HEK293 (cell line): ENCODE data around the gene TBC1D24.

Experiments used
- CTCF ChIA-PET: fragments of 350-600 bp; formaldehyde crosslinking; extraction: SDS; loops from one replicate; lab custom pipeline; 2021; ENCODE audit warnings: antibody characterized with exemption; lab: Yijun Ruan, JAX
- POLR2A ChIA-PET: fragments of 300-600 bp; formaldehyde crosslinking; extraction: SDS; loops from one replicate; lab custom pipeline; 2020; ENCODE audit warnings: antibody characterized with exemption, inconsistent platforms; lab: Yijun Ruan, JAX
- H3K27ac ChIP-seq: fragments of 200-500 bp; sonication (Bioruptor generic); 2 replicates; pipeline ENCODE4 v1.5.1; 2014; ENCODE audit warnings: low read depth, low read length, control low read depth, inconsistent platforms; ENCODE audit errors: extremely low read depth
- H3K36me3 ChIP-seq, 2 experiments: fragments of 200-500 bp in 1 of 2; sonication (Bioruptor generic) in 1 of 2; 1 replicate in 1 of 2; 2 replicates in 1 of 2; pipeline ENCODE4 v1.5.1; 2014 to 2017; ENCODE audit warnings: inconsistent platforms in 2 of 2, low read length in 2 of 2; ENCODE audit not compliant: control insufficient read depth in 2 of 2, insufficient read depth in 1 of 2
- H3K4me1 ChIP-seq: fragments of 200-500 bp; sonication (Bioruptor generic); 2 replicates; pipeline ENCODE4 v1.5.1; 2014; ENCODE audit warnings: mild to moderate bottlenecking, low read length, inconsistent platforms; ENCODE audit not compliant: control insufficient read depth, insufficient read depth
- H3K4me3 ChIP-seq: 2 replicates; pipeline ENCODE4 v1.5.1; 2011; ENCODE audit warnings: low read depth, mild to moderate bottlenecking, control low read depth, low read length, moderate library complexity
- H3K9me3 ChIP-seq: fragments of 200-500 bp; sonication (Bioruptor generic); 2 replicates; pipeline ENCODE4 v1.5.1; 2014; ENCODE audit warnings: low read depth, low read length, inconsistent platforms; ENCODE audit not compliant: control insufficient read depth, insufficient read depth
- KLF1 ChIP-seq: fragments of 450-650 bp; formaldehyde crosslinking; IDR thresholded peaks from 2 replicates; pipeline ENCODE4 v1.5.1; 2016; ENCODE audit warnings: missing biosample characterization, missing genetic modification characterization
- PRDM1 ChIP-seq: fragments of 450-650 bp; formaldehyde crosslinking; IDR thresholded peaks from 2 replicates; pipeline ENCODE4; 2016; ENCODE audit warnings: missing biosample characterization, missing genetic modification characterization
- PRDM6 ChIP-seq: fragments of 450-650 bp; formaldehyde crosslinking; IDR thresholded peaks from 2 replicates; pipeline ENCODE4 v1.5.1; 2017; ENCODE audit warnings: missing biosample characterization, missing genetic modification characterization
- ZBTB21 ChIP-seq: fragments of 450-650 bp; formaldehyde crosslinking; IDR thresholded peaks from 2 replicates; pipeline ENCODE4 v1.5.1; 2017; ENCODE audit warnings: missing biosample characterization, missing genetic modification characterization
- ZBTB48 ChIP-seq: fragments of 450-650 bp; formaldehyde crosslinking; IDR thresholded peaks from 2 replicates; pipeline ENCODE4 v1.5.1; 2016; ENCODE audit warnings: missing biosample characterization, missing genetic modification characterization
- ZBTB7A ChIP-seq: fragments of 450-650 bp; formaldehyde crosslinking; IDR thresholded peaks from 2 replicates; pipeline ENCODE4 v1.5.1; 2016; ENCODE audit warnings: low read depth, missing biosample characterization, missing genetic modification characterization
- ZFP3 ChIP-seq: fragments of 450-650 bp; formaldehyde crosslinking; IDR thresholded peaks from 2 replicates; pipeline ENCODE4 v1.5.1; 2016; ENCODE audit warnings: low read depth, missing biosample characterization, missing genetic modification characterization
- ZFP41 ChIP-seq: fragments of 450-650 bp; formaldehyde crosslinking; IDR thresholded peaks from 2 replicates; pipeline ENCODE4 v1.5.1; 2016; ENCODE audit warnings: missing biosample characterization, missing genetic modification characterization, borderline replicate concordance
- ZNF19 ChIP-seq: fragments of 450-650 bp; formaldehyde crosslinking; IDR thresholded peaks from 2 replicates; pipeline ENCODE4; 2016; ENCODE audit warnings: missing biosample characterization, missing genetic modification characterization, low read depth
- ZNF2 ChIP-seq: fragments of 450-650 bp; formaldehyde crosslinking; IDR thresholded peaks from 2 replicates; pipeline ENCODE4 v1.5.1; 2016; ENCODE audit warnings: missing biosample characterization, missing genetic modification characterization
- ZNF202 ChIP-seq: fragments of 450-650 bp; formaldehyde crosslinking; IDR thresholded peaks from 2 replicates; pipeline ENCODE4 v1.5.1; 2016; ENCODE audit warnings: missing biosample characterization, missing genetic modification characterization, borderline replicate concordance
- ZNF221 ChIP-seq: fragments of 450-650 bp; formaldehyde crosslinking; IDR thresholded peaks from 2 replicates; pipeline ENCODE4 v1.5.1; 2017; ENCODE audit warnings: missing biosample characterization, missing genetic modification characterization, borderline replicate concordance
- ZNF280C ChIP-seq: fragments of 450-650 bp; formaldehyde crosslinking; IDR thresholded peaks from 2 replicates; pipeline ENCODE4 v1.5.1; 2016; ENCODE audit warnings: missing biosample characterization, missing genetic modification characterization
- ZNF311 ChIP-seq: fragments of 450-650 bp; formaldehyde crosslinking; IDR thresholded peaks from 2 replicates; pipeline ENCODE4 v1.5.1; 2017; ENCODE audit warnings: missing biosample characterization, missing genetic modification characterization, borderline replicate concordance
- ZNF354C ChIP-seq: fragments of 450-650 bp; formaldehyde crosslinking; IDR thresholded peaks from 2 replicates; pipeline ENCODE4 v1.5.1; 2016; ENCODE audit warnings: missing biosample characterization, missing genetic modification characterization, low read depth, borderline replicate concordance
- ZNF449 ChIP-seq: fragments of 450-650 bp; formaldehyde crosslinking; IDR thresholded peaks from 2 replicates; pipeline ENCODE4 v1.5.1; 2017; ENCODE audit warnings: missing biosample characterization, mild to moderate bottlenecking, missing genetic modification characterization, moderate library complexity
- ZNF521 ChIP-seq: fragments of 450-650 bp; formaldehyde crosslinking; IDR thresholded peaks from 2 replicates; pipeline ENCODE4 v1.5.1; 2017; ENCODE audit warnings: missing biosample characterization, mild to moderate bottlenecking, missing genetic modification characterization
- ZNF561 ChIP-seq: fragments of 450-650 bp; IDR thresholded peaks from 2 replicates; pipeline ENCODE4 v1.5.1; 2018; ENCODE audit warnings: missing biosample characterization, missing genetic modification characterization, borderline replicate concordance
- ZNF664 ChIP-seq: fragments of 450-650 bp; formaldehyde crosslinking; IDR thresholded peaks from 2 replicates; pipeline ENCODE4 v1.5.1; 2016; ENCODE audit warnings: missing biosample characterization, missing genetic modification characterization
- ZNF747 ChIP-seq: fragments of 450-650 bp; formaldehyde crosslinking; IDR thresholded peaks from 2 replicates; pipeline ENCODE4 v1.5.1; 2016; ENCODE audit warnings: missing biosample characterization, missing genetic modification characterization
- TF ChIP-seq, protein P1 (sequence below): fragments of 450-650 bp; formaldehyde crosslinking; conservative IDR thresholded peaks from 2 replicates; pipeline ENCODE4 v1.5.1; 2016; ENCODE audit warnings: low read depth, missing biosample characterization, missing genetic modification characterization
- TF ChIP-seq, protein P2 (sequence below): fragments of 450-650 bp; formaldehyde crosslinking; IDR thresholded peaks from 2 replicates; pipeline ENCODE4 v1.5.0; 2017; ENCODE audit warnings: missing biosample characterization, missing genetic modification characterization, borderline replicate concordance

Gene TBC1D24

DNA sequence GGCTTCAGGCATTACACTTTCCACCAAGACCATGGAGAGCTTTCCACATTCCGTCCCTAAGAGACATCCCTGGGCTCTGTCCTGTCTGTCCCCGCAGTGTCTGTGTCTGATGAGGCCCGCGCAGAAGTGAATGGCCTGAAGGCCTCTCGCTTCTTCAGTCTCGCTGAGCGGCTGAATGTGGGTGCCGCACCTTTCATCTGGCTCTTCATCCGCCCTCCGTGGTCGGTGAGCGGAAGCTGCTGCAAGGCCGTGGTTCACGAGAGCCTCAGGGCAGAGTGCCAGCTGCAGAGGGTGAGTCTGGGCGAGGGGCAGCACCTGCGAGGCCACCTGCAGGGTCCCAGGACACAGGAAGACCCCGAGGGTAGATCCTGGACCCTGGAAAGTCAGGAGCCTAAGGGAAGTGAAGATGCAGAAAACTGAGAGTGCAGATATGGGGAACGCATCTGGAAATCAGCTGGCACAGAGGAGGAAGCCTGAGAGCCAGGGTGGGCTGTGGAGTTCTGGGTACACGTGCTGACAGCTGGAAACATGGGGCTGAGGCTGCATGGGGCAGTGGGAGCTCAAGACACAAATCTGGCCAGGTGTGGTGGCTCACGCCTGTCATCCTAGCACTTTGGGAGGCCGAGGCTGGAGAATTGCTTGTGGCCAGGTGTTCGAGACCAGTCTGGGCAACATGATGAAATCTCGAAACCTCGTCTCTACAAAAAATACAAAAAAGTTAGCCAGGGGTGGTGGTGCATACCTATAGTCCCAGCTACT lies 37.7 kb upstream of the TBC1D24 start:
- Histone ChIP-seq H3K9me3 (no peaks in the 10 kb centered on the region), H3K36me3 (peaks cover 43 to 81% of the 10 kb centered on the region in 2 experiments; a peak in 2 of 3 replicates), H3K4me1 (no peaks in the 10 kb centered on the region), H3K4me3 (no peak overlapping the region), H3K27ac (no peak overlapping the region)
- POLR2A ChIA-PET, result interaction anchor here (0.6 to 1.4 kb wide), 3 partner anchors 10 to 22 kb away, joined by 3 read pairs; partner anchors contain the start of gene TEDC2
- no peak for TF ChIP-seq ZNF561
- no peak for TF ChIP-seq ZNF202 (tag by site-specific recombination)
- no peak for TF ChIP-seq ZNF747 (tag by site-specific recombination)
- TF ChIP-seq ZNF664, result no peak
- TF ChIP-seq ZBTB48 (tag by site-specific recombination), result no peak
- TF ChIP-seq ZNF2 (tag by site-specific recombination), result no peak
- no peak for TF ChIP-seq ZBTB7A
- TF ChIP-seq ZNF19 (tag by site-specific recombination), result no peak
- no peak for TF ChIP-seq ZNF280C (tag by site-specific recombination)
- TF ChIP-seq, protein P1, sequence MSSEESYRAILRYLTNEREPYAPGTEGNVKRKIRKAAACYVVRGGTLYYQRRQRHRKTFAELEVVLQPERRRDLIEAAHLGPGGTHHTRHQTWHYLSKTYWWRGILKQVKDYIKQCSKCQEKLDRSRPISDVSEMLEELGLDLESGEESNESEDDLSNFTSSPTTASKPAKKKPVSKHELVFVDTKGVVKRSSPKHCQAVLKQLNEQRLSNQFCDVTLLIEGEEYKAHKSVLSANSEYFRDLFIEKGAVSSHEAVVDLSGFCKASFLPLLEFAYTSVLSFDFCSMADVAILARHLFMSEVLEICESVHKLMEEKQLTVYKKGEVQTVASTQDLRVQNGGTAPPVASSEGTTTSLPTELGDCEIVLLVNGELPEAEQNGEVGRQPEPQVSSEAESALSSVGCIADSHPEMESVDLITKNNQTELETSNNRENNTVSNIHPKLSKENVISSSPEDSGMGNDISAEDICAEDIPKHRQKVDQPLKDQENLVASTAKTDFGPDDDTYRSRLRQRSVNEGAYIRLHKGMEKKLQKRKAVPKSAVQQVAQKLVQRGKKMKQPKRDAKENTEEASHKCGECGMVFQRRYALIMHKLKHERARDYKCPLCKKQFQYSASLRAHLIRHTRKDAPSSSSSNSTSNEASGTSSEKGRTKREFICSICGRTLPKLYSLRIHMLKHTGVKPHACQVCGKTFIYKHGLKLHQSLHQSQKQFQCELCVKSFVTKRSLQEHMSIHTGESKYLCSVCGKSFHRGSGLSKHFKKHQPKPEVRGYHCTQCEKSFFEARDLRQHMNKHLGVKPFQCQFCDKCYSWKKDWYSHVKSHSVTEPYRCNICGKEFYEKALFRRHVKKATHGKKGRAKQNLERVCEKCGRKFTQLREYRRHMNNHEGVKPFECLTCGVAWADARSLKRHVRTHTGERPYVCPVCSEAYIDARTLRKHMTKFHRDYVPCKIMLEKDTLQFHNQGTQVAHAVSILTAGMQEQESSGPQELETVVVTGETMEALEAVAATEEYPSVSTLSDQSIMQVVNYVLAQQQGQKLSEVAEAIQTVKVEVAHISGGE (tag by site-specific recombination), result no peak
- TF ChIP-seq ZFP3, result no peak
- no peak for TF ChIP-seq ZNF311 (tag by site-specific recombination)
- no peak for TF ChIP-seq ZNF449 (tag by site-specific recombination)
- CTCF ChIA-PET, result interaction anchor here (0.6 to 1.0 kb wide), 2 partner anchors 15 to 39 kb away, joined by 3 read pairs; no protein-coding TSS in a partner anchor

DNA sequence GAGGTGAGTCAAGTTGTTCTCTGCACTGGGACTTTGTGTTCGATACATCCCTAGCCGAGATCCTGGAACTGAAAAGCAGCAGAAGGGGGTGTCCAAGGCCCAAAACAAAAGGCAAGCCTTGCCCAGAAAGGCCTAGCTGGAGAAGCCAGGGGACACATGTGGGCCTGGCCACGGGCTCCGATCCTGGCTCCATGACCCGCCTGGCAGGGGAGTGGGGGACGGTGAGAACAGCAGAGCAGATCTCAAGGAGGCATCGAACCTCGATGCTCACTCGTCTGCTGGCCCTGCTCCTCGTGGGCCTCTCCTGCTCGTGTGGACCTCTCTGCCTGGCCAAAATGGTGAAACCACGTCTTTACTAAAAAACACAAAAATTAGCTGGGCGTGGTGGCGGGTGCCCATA lies 36.8 kb upstream of the TBC1D24 start:
- Histone ChIP-seq H3K36me3 (peaks cover 41 to 73% of the 10 kb centered on the region in 2 experiments), H3K4me1 (no peaks in the 10 kb centered on the region), H3K9me3 (no peaks in the 10 kb centered on the region), H3K27ac (no peak overlapping the region), H3K4me3 (no peak overlapping the region)
- ChIA-PET CTCF (interaction anchor here (0.7 kb wide), 1 partner anchor 84 kb away, joined by 4 read pairs; no protein-coding TSS in a partner anchor), POLR2A (interaction anchor here (1.2 kb wide), 1 partner anchor 21 kb away, joined by 3 read pairs; the partner anchor contains the start of gene TEDC2)
- no peak for TF ChIP-seq ZBTB21 (tag by site-specific recombination)
- TF ChIP-seq ZBTB7A, result no peak
- no peak for TF ChIP-seq PRDM6 (tag by site-specific recombination)
- TF ChIP-seq ZFP41 (tag by site-specific recombination), result no peak
- no peak for TF ChIP-seq ZNF221 (tag by site-specific recombination)
- no peak for TF ChIP-seq KLF1 (tag by site-specific recombination)
- no peak for TF ChIP-seq PRDM1 (tag by site-specific recombination)
- TF ChIP-seq ZNF521, result no peak
- TF ChIP-seq ZNF354C (tag by site-specific recombination), result no peak
- TF ChIP-seq, protein P2, sequence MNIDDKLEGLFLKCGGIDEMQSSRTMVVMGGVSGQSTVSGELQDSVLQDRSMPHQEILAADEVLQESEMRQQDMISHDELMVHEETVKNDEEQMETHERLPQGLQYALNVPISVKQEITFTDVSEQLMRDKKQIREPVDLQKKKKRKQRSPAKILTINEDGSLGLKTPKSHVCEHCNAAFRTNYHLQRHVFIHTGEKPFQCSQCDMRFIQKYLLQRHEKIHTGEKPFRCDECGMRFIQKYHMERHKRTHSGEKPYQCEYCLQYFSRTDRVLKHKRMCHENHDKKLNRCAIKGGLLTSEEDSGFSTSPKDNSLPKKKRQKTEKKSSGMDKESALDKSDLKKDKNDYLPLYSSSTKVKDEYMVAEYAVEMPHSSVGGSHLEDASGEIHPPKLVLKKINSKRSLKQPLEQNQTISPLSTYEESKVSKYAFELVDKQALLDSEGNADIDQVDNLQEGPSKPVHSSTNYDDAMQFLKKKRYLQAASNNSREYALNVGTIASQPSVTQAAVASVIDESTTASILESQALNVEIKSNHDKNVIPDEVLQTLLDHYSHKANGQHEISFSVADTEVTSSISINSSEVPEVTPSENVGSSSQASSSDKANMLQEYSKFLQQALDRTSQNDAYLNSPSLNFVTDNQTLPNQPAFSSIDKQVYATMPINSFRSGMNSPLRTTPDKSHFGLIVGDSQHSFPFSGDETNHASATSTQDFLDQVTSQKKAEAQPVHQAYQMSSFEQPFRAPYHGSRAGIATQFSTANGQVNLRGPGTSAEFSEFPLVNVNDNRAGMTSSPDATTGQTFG (tag by site-specific recombination), result no peak
